Measurements from ENCODE around the gene UQCR10. TPM values are rescaled to one million over a fixed set of nuclear protein-coding genes. Genes with fewer than 3 reads are reported as not detected.
A peak's percentile ranks its signal among the peaks of the same experiment; 100 is the strongest.

UQCR10 gene
- total RNA-seq, 1 donor: 52.1 TPM

DNA sequence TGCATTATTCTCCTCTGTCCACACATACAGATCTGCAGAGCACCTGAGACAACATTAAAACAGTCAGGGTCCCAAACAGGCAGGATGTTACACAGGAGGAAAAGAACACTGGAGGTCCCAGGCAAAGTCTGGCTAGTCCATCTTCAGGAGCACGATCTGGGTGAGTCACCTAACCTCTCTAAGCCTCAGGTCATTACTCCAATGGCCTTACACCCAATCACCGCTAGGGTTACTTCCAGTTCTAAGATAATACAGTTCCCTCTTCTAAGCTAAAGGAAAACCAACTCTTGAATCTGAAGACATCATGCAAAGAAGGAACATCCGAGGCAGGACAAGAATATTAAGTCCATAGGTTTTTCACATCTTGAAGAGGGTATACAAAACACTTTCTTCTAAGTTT lies 46.4 kb downstream of the UQCR10 start:
- Histone ChIP-seq H3K27ac (ENCODE audit: low read depth, low read length) (no peak overlapping the region), H4K20me1 (ENCODE audit: insufficient read depth, low read length) (peaks cover 2% of the 10 kb centered on the region), H3K9me3 (ENCODE audit: low read depth, low read length) (no peaks in the 10 kb centered on the region), H3K27me3 (ENCODE audit: insufficient read depth, low read length) (no peaks in the 10 kb centered on the region), H3K4me2 (ENCODE audit: insufficient read depth, low read length) (no peak overlapping the region), H3K36me3 (ENCODE audit: insufficient read depth, low read length) (peaks cover 71% of the 10 kb centered on the region), H3K4me3 (ENCODE audit: insufficient read depth, low read length) (no peak overlapping the region), H3K4me1 (ENCODE audit: insufficient read depth, low read length) (peaks cover 10% of the 10 kb centered on the region), H3K79me2 (ENCODE audit: insufficient read depth, low read length) (no peaks in the 10 kb centered on the region), H2AFZ (ENCODE audit: low read length) (no peak overlapping the region)
- no peak for DNase-seq (ENCODE audit: insufficient read length, low spot score, missing footprints)
- TF ChIP-seq, protein P1, sequence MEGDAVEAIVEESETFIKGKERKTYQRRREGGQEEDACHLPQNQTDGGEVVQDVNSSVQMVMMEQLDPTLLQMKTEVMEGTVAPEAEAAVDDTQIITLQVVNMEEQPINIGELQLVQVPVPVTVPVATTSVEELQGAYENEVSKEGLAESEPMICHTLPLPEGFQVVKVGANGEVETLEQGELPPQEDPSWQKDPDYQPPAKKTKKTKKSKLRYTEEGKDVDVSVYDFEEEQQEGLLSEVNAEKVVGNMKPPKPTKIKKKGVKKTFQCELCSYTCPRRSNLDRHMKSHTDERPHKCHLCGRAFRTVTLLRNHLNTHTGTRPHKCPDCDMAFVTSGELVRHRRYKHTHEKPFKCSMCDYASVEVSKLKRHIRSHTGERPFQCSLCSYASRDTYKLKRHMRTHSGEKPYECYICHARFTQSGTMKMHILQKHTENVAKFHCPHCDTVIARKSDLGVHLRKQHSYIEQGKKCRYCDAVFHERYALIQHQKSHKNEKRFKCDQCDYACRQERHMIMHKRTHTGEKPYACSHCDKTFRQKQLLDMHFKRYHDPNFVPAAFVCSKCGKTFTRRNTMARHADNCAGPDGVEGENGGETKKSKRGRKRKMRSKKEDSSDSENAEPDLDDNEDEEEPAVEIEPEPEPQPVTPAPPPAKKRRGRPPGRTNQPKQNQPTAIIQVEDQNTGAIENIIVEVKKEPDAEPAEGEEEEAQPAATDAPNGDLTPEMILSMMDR (IDR thresholded peaks at IDR 0.05; ENCODE audit: extremely low read depth, low read depth, low read length): peak; percentile 19

DNA sequence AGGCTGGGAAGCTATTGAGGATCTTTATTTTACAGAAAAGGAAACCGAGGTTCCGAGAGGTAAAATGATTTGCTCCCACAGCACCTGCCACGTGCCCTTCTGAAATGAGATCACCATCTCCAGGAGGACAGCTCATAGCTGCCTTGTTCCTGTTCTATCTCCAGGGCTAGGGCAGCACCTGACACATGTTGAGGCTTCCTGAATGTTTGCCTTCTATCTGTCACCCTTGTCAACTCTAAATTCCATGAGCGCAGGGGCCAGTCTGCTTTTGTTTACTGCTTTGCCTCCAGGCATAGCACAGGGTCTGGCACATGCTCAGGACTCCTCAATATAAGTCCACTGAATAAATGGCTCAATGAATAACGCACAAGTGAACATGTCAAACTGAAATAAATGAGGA lies 46.8 kb downstream of the UQCR10 start:
- DNase-seq (ENCODE audit: insufficient read length, low spot score, missing footprints): no peak
- TF ChIP-seq, protein P1 (IDR thresholded peaks at IDR 0.05; ENCODE audit: extremely low read depth, low read depth, low read length): no peak
- Histone ChIP-seq H3K27me3 (ENCODE audit: insufficient read depth, low read length) (no peaks in the 10 kb centered on the region), H3K9me3 (ENCODE audit: low read depth, low read length) (no peaks in the 10 kb centered on the region), H3K4me2 (ENCODE audit: insufficient read depth, low read length) (no peak overlapping the region), H3K79me2 (ENCODE audit: insufficient read depth, low read length) (no peaks in the 10 kb centered on the region), H3K4me1 (ENCODE audit: insufficient read depth, low read length) (peaks cover 10% of the 10 kb centered on the region), H3K27ac (ENCODE audit: low read depth, low read length) (no peak overlapping the region), H4K20me1 (ENCODE audit: insufficient read depth, low read length) (peaks cover 2% of the 10 kb centered on the region), H2AFZ (ENCODE audit: low read length) (no peak overlapping the region), H3K4me3 (ENCODE audit: insufficient read depth, low read length) (no peak overlapping the region), H3K36me3 (ENCODE audit: insufficient read depth, low read length) (peaks cover 73% of the 10 kb centered on the region)

DNA sequence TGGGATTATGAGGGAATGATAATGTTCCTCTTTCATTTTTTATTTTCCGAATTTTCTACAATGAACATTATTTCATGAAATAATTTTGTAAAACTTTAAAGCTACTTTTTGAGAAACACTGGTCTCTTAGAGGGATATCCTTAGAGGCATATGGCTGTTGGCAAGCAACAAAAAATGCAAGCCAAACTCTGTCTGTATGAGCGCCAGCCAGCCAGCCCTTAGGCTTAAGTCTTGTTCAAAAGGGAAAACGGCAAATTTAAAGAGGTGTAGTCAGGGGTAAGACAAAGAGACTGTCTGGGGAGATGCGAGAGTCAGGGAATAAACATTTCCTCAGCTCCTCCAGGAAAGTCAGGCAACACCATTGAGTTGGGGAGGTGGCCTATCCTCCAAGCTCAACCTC lies 48.4 kb downstream of the UQCR10 start:
- no peaks in the 10 kb centered on the region for H3K27me3 ChIP-seq (ENCODE audit: insufficient read depth, low read length)
- H3K4me1 ChIP-seq (ENCODE audit: insufficient read depth, low read length): peaks cover 4% of the 10 kb centered on the region
- TF ChIP-seq, protein P1 (IDR thresholded peaks at IDR 0.05; ENCODE audit: extremely low read depth, low read depth, low read length): no peak
- no peak overlapping the region for H3K4me2 ChIP-seq (ENCODE audit: insufficient read depth, low read length)
- H3K4me3 ChIP-seq (ENCODE audit: insufficient read depth, low read length): no peak overlapping the region
- H4K20me1 ChIP-seq (ENCODE audit: insufficient read depth, low read length): peaks cover 2% of the 10 kb centered on the region
- H3K36me3 ChIP-seq (ENCODE audit: insufficient read depth, low read length): peaks cover 75% of the 10 kb centered on the region
- H2AFZ ChIP-seq (ENCODE audit: low read length): no peak overlapping the region
- no peaks in the 10 kb centered on the region for H3K79me2 ChIP-seq (ENCODE audit: insufficient read depth, low read length)
- H3K27ac ChIP-seq (ENCODE audit: low read depth, low read length): no peak overlapping the region
- H3K9me3 ChIP-seq (ENCODE audit: low read depth, low read length): no peaks in the 10 kb centered on the region
- no peak for DNase-seq (ENCODE audit: insufficient read length, low spot score, missing footprints)

DNA sequence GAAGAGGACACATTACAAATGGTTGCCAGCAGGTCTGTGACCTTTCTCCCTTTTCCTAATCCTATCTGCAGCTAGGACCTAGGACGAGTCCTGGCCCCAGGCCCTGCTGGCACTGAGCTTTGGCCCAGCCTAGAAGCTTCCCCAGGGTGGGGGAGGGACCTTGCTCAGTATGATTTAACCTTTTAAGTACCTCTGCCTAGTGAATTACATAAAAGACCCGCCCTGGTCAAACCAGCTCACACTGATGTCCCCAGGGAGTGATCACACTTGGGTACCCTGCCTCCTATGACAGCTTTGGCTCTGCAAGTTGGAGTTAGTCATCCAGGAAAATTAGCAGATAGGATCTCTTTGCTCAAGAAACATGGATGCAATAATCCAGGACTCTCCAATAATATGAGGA lies 49.0 kb downstream of the UQCR10 start:
- H3K9me3 ChIP-seq (ENCODE audit: low read depth, low read length): no peaks in the 10 kb centered on the region
- H4K20me1 ChIP-seq (ENCODE audit: insufficient read depth, low read length): peaks cover 5% of the 10 kb centered on the region
- no peak overlapping the region for H3K4me3 ChIP-seq (ENCODE audit: insufficient read depth, low read length)
- no peaks in the 10 kb centered on the region for H3K79me2 ChIP-seq (ENCODE audit: insufficient read depth, low read length)
- no peak overlapping the region for H3K27ac ChIP-seq (ENCODE audit: low read depth, low read length)
- H3K36me3 ChIP-seq (ENCODE audit: insufficient read depth, low read length): peaks cover 71% of the 10 kb centered on the region
- no peak for DNase-seq (ENCODE audit: insufficient read length, low spot score, missing footprints)
- H3K27me3 ChIP-seq (ENCODE audit: insufficient read depth, low read length): no peaks in the 10 kb centered on the region
- peaks cover 6% of the 10 kb centered on the region for H3K4me1 ChIP-seq (ENCODE audit: insufficient read depth, low read length)
- no peak overlapping the region for H3K4me2 ChIP-seq (ENCODE audit: insufficient read depth, low read length)
- TF ChIP-seq, protein P1 (IDR thresholded peaks at IDR 0.05; ENCODE audit: extremely low read depth, low read depth, low read length): no peak
- no peak overlapping the region for H2AFZ ChIP-seq (ENCODE audit: low read length)

All from osteoblast (primary cell).